Thyroid gland (tissue), 4 donors: Measurements from ENCODE around the gene DPF1.

Experiments
- CTCF ChIP-seq, 6 experiments: fragments of 200-600 bp in 3 of 6; fragments of 450-650 bp in 3 of 6; sonication (generic) in 3 of 6; IDR thresholded peaks; one replicate each; pipeline ENCODE4 v1.5.1; 2016 to 2019; ENCODE audit warnings: antibody characterized with exemption in 6 of 6, mild to moderate bottlenecking in 2 of 6, inconsistent platforms in 1 of 6, moderate library complexity in 1 of 6
- POLR2A ChIP-seq, 2 donors: fragments of 450-650 bp; IDR thresholded peaks; one replicate each; pipeline ENCODE4 v1.6.1; 2017; ENCODE audit warnings: antibody characterized with exemption in 2 of 2, mild to moderate bottlenecking in 2 of 2, moderate library complexity in 1 of 2

- no peak for TF ChIP-seq CTCF (IDR thresholded peaks at IDR 0.05)
- TF ChIP-seq POLR2A (IDR thresholded peaks at IDR 0.05) = no peak
Measured at GRCh38 chr19:38219221-38219620, 4.8 kb downstream of the DPF1 start.
